T-cell (primary cell): ENCODE measurements around the gene FHOD3. TPM values are rescaled to one million over a fixed set of nuclear protein-coding genes. Genes with fewer than 3 reads are reported as not detected.

ENCODE experiments used
- ATAC-seq, 4 experiments: fragments of 200-7000 bp in 3 of 4; fragments of 150-1000 bp in 1 of 4; cut with Tn5 transposase; replicated peaks in 1 of 4; 1 replicate in 3 of 4; 2 replicates in 1 of 4; pipeline ENCODE4 v1.10.0; 2021; ENCODE audit warnings: moderate library complexity in 3 of 4, mild to moderate bottlenecking in 2 of 4, moderate number of reproducible peaks in 1 of 4
- CTCF ChIA-PET, 2 donors: fragments of 300-600 bp; sonication (Branson Sonifier 250); formaldehyde crosslinking; loops; one replicate each; lab custom pipeline; 2022; ENCODE audit warnings: antibody characterized with exemption in 2 of 2; lab: Charles Lee
- POLR2A ChIA-PET, 2 donors: fragments of 300-600 bp; sonication (Branson Sonifier 250); formaldehyde crosslinking; loops; one replicate each; lab custom pipeline; 2022; ENCODE audit warnings: antibody characterized with exemption in 2 of 2; lab: Charles Lee
- DNase-seq, 35 experiments: peaks; one replicate each; pipeline versions ENCODE4 v3.0.0 to v3.0.0-alpha.2; 2013 to 2023
- H3K27ac ChIP-seq: one replicate; pipeline ENCODE4 v1.5.1; 2013; ENCODE audit warnings: low read length
- H3K27me3 ChIP-seq, 2 experiments: replicated peaks in 1 of 2; 1 replicate in 1 of 2; 2 replicates in 1 of 2; pipeline versions ENCODE4 v1.6.1 to v1.7.0; 2013; ENCODE audit warnings: low read length in 1 of 2, mixed read lengths in 1 of 2; ENCODE audit not compliant: control insufficient read depth in 2 of 2, insufficient read depth in 2 of 2; ENCODE audit errors: extremely low read depth in 1 of 2
- H3K36me3 ChIP-seq, 2 donors: 1 replicate in 1 of 2; 2 replicates in 1 of 2; pipeline versions ENCODE4 v1.6.1 to v1.7.0; 2013; ENCODE audit warnings: low read length in 1 of 2; ENCODE audit not compliant: control insufficient read depth in 2 of 2, insufficient read depth in 1 of 2; ENCODE audit errors: extremely low read depth in 1 of 2
- H3K4me1 ChIP-seq, 2 experiments: 1 replicate in 1 of 2; 2 replicates in 1 of 2; pipeline versions ENCODE4 v1.6.1 to v1.7.0; 2013; ENCODE audit warnings: low read length in 2 of 2, mixed read lengths in 1 of 2; ENCODE audit not compliant: insufficient read depth in 2 of 2, control insufficient read depth in 1 of 2; ENCODE audit errors: extremely low read depth in 1 of 2
- H3K4me3 ChIP-seq, 2 donors: 1 replicate in 1 of 2; 2 replicates in 1 of 2; pipeline versions ENCODE4 v1.5.1 to v1.7.0; 2013; ENCODE audit warnings: mild to moderate bottlenecking in 2 of 2, low read length in 1 of 2, moderate library complexity in 1 of 2; ENCODE audit not compliant: control insufficient read depth in 1 of 2; ENCODE audit errors: extremely low read depth in 1 of 2
- H3K9me3 ChIP-seq: 2 replicates; pipeline ENCODE4 v1.7.0; 2013
- H3K27ac Mint-ChIP-seq, 2 donors: one replicate each; pipeline ENCODE4 v1.8.0; 2020 to 2021; ENCODE audit warnings: mild to moderate bottlenecking in 2 of 2, mixed read lengths in 2 of 2
- H3K27me3 Mint-ChIP-seq, 2 donors: one replicate each; pipeline ENCODE4 v1.8.0; 2021 to 2022; ENCODE audit warnings: mixed read lengths in 2 of 2
- H3K36me3 Mint-ChIP-seq: one replicate; pipeline ENCODE4 v1.8.0; 2021; ENCODE audit warnings: mixed read lengths
- H3K4me1 Mint-ChIP-seq, 3 donors: one replicate each; pipeline ENCODE4 v1.8.0; 2020 to 2022; ENCODE audit warnings: mixed read lengths in 3 of 3, mild to moderate bottlenecking in 1 of 3
- H3K4me3 Mint-ChIP-seq, 3 donors: one replicate each; pipeline ENCODE4 v1.8.0; 2020 to 2022; ENCODE audit warnings: mild to moderate bottlenecking in 3 of 3, mixed read lengths in 3 of 3, moderate library complexity in 3 of 3
- H3K9me3 Mint-ChIP-seq, 3 donors: one replicate each; pipeline ENCODE4 v1.8.0; 2020 to 2022; ENCODE audit warnings: mixed read lengths in 3 of 3
- WGBS: methylation state at CpG from one replicate; pipeline ENCODE4 v1.1.5; 2013; ENCODE audit warnings: missing lambda C conversion rate; ENCODE audit not compliant: insufficient coverage; 5-methylcytosine and 5-hydroxymethylcytosine counted together
- total RNA-seq, 35 experiments: library from RNA in 6 of 35; stranded (reverse) in 6 of 35; fragments of 120-200 nt in 1 of 35; gene quantifications; one replicate each; pipeline versions ENCODE4 v1.2.1 to v1.2.4 and lab custom pipeline; 2013 to 2026

Gene FHOD3
- total RNA-seq, 5 donors from 2014 or later (not counting 1 experiment from before 2014, with no cell fraction given): 0.06 TPM; not detected in 4

DNA sequence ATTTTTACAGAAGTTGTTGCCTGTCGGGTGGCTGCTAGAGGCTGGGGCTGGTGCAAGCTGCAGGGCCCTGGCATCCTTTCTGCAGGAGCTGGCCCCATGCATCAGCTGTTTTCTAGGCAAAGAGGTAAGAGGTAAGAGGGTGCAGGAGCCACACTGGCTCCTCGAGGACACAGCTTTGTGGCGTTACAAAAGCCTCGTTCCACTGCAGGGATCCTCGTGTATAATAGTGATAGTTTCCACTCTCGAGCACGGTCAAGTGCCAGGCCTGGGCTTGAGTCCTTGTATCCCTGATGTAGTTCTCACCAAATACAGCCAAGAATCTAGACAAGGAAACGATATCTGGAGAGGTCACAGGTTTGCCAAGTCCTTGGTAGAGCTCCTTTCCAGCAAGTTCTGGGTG is 33.2 kb upstream of the FHOD3 start:
- H3K9me3 ChIP-seq: no peaks in the 10 kb centered on the region
- CTCF ChIA-PET: no interaction called here
- H3K36me3 Mint-ChIP-seq: no peaks in the 10 kb centered on the region

DNA sequence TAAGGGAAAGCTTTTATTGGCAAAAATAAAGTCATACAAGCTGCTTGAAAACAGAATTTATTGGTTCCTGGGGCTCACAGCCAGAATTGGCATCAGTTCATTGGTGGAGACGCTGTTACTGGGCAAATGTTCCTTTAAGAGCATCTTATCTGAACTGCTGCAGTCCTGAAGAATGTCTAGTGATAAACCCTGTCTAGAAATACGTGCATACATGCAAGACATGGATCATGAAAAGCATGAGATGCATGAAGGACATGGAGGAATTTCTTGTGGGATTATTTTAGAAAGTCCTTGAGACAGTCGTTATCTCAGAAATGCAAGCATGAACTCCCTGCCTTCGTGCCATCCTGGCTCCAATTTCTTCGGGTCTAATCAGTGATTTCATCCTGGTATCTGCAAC is 32.5 kb upstream of the FHOD3 start:
- WGBS: 57% methylated on average over 3 of the region's 5 CpGs
- Histone ChIP-seq H3K27ac (no peak overlapping the region), H3K27me3 (peaks cover 0 to 6% of the 10 kb centered on the region in 2 experiments), H3K9me3 (no peaks in the 10 kb centered on the region), H3K36me3 (no peaks in the 10 kb centered on the region), H3K4me3 (no peak overlapping the region), H3K4me1 (no peaks in the 10 kb centered on the region)
- Mint-ChIP-seq H3K27me3 (peaks cover 6 to 11% of the 10 kb centered on the region in 2 donors), H3K4me3 (no peak overlapping the region), H3K4me1 (no peaks in the 10 kb centered on the region), H3K36me3 (no peaks in the 10 kb centered on the region), H3K9me3 (no peaks in the 10 kb centered on the region), H3K27ac (no peak overlapping the region)
- ChIA-PET POLR2A (no interaction called here), CTCF (no interaction called here)
- ATAC-seq (no peak), DNase-seq (no peak)

More for the DNA sequence above, 33.2 kb upstream of the FHOD3 start:
- Mint-ChIP-seq H3K4me1 (no peaks in the 10 kb centered on the region), H3K9me3 (no peaks in the 10 kb centered on the region), H3K27ac (no peak overlapping the region), H3K4me3 (no peak overlapping the region), H3K27me3 (peaks cover 0 to 6% of the 10 kb centered on the region in 2 donors)
- 89% methylated on average over 8 of the region's 8 CpGs for WGBS
- Histone ChIP-seq H3K4me1 (no peaks in the 10 kb centered on the region), H3K36me3 (no peaks in the 10 kb centered on the region), H3K27me3 (peaks cover 0 to 2% of the 10 kb centered on the region in 2 experiments), H3K27ac (no peak overlapping the region), H3K4me3 (no peak overlapping the region)
- ATAC-seq: no peak
- POLR2A ChIA-PET: no interaction called here
- DNase-seq: no peak

DNA sequence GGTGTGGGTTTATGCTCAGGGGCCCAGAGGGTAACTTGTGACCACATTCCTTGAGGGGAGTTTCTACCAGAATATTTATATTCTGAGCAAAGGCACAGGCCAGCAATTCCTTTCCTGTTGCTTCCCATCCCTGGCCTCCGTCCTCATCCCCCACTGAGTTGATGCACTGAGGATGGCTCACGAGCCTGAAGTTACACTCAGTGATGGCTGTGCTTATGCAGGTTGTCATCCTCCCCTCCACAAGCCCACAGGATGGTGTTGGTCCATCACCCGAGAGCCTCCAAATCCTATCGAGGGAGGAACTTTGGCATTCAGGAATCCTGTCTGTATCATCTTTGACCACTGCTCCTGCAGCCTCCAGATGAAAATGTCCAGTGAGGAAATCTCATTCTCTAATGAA is 28.4 kb upstream of the FHOD3 start:
- 61% methylated on average over 3 of the region's 4 CpGs for WGBS
- Mint-ChIP-seq H3K27me3 (peaks cover 11 to 20% of the 10 kb centered on the region in 2 donors), H3K4me1 (no peaks in the 10 kb centered on the region), H3K36me3 (no peaks in the 10 kb centered on the region), H3K4me3 (no peak overlapping the region), H3K9me3 (no peaks in the 10 kb centered on the region), H3K27ac (no peak overlapping the region)
- Histone ChIP-seq H3K9me3 (no peaks in the 10 kb centered on the region), H3K36me3 (no peaks in the 10 kb centered on the region), H3K4me1 (no peaks in the 10 kb centered on the region), H3K4me3 (no peak overlapping the region), H3K27ac (no peak overlapping the region), H3K27me3 (peaks cover 0 to 9% of the 10 kb centered on the region in 2 experiments)
- POLR2A ChIA-PET: no interaction called here
- ATAC-seq: no peak
- CTCF ChIA-PET: no interaction called here
- DNase-seq: no peak

DNA sequence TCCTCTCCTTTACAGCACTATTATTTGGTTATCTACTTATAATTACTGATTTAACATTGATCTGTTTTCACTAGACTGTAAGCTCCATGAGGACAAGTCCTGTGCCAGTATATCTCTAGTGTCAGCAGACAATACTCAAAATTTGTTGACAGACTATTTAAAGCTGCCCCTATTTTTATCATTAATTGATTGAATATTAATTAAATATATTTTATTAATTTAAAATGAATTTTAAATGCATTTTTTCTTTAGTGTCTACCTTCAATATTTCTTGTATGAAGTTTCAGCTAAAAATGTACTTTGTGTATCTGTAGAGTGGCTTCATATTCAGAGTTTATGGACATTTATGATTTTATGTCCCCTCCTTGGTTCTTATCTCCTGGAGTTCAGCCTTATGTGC is 26.4 kb upstream of the FHOD3 start:
- no peak overlapping the region for H3K27ac ChIP-seq
- no peaks in the 10 kb centered on the region for H3K36me3 Mint-ChIP-seq
- ATAC-seq (no peak), DNase-seq (no peak)
- ChIA-PET CTCF (interaction anchor here in 1 of 2 donors (0.5 kb wide), 1 partner anchor 185 kb away, joined by 4 read pairs; no protein-coding TSS in a partner anchor), POLR2A (no interaction called here)
- H3K4me1 Mint-ChIP-seq: no peaks in the 10 kb centered on the region
- no peak overlapping the region for H3K4me3 ChIP-seq
- H3K4me1 ChIP-seq: no peaks in the 10 kb centered on the region
- H3K27me3 ChIP-seq: peaks cover 0 to 14% of the 10 kb centered on the region in 2 experiments
- no peak overlapping the region for H3K4me3 Mint-ChIP-seq
- no peaks in the 10 kb centered on the region for H3K9me3 Mint-ChIP-seq
- H3K9me3 ChIP-seq: no peaks in the 10 kb centered on the region
- peaks cover 16 to 27% of the 10 kb centered on the region in 2 donors for H3K27me3 Mint-ChIP-seq
- H3K36me3 ChIP-seq: no peaks in the 10 kb centered on the region
- no peak overlapping the region for H3K27ac Mint-ChIP-seq

DNA sequence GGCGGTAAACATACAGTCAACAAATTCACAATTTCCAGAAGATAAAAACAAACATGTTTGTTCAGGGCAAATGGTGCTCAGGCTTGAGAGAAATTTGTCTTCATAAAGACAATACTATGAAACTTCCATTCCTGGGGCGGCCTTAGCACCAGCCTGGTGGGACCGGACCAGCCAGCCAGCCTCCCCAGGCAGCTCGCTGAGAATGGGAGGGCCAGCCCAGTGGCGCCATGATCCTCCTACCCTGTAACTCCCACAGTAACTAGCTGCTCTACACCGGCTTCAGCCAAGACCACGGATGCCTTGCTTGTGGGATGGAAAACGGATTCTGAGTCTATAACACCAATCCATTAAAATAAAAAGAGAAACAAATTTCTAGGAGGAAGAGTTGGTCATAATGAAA is 24.2 kb upstream of the FHOD3 start:
- Mint-ChIP-seq H3K27me3 (peaks cover 16 to 27% of the 10 kb centered on the region in 2 donors), H3K4me3 (no peak overlapping the region), H3K36me3 (no peaks in the 10 kb centered on the region), H3K4me1 (no peaks in the 10 kb centered on the region), H3K9me3 (no peaks in the 10 kb centered on the region), H3K27ac (no peak overlapping the region)
- ChIA-PET POLR2A (no interaction called here), CTCF (interaction anchor here in 1 of 2 donors (2.5 kb wide), 1 partner anchor 10 kb away, joined by 11 read pairs; no protein-coding TSS in a partner anchor)
- H3K9me3 ChIP-seq: no peaks in the 10 kb centered on the region
- no peaks in the 10 kb centered on the region for H3K4me1 ChIP-seq
- 91% methylated on average over 3 of the region's 8 CpGs for WGBS
- no peaks in the 10 kb centered on the region for H3K36me3 ChIP-seq
- no peak overlapping the region for H3K4me3 ChIP-seq
- no peak overlapping the region for H3K27ac ChIP-seq
- no peak for DNase-seq
- ATAC-seq: no peak
- peaks cover 0 to 14% of the 10 kb centered on the region in 2 experiments for H3K27me3 ChIP-seq

DNA sequence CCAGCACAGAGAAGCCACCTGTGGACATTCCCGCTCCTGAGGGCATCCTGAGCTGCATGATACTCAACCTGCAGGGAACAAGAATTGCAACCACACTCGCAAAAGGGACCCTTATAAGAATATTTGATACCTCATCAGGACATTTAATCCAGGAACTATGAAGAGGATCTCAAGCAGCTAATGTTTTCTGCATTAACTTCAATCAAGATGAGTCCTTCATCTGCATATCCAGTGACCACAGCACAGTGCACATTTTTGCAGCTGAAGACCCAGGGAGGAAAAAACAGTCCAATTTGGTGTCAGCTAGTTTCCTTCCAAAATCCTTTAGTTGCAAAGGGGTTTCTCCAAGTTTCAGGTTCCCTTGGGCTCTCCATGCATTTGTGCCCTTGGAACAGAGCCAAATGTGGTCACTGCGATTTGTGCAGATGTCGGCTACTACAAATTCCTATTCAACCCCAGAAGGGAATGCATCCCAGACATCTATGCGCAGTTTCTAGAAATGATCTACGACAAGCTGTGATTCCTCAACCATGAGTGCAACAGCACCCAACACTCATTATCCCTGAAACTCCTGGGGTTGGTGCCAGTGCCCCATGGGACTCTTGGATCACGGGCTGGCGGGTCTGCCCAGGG is 23.3 kb upstream of the FHOD3 start:
- no peak for ATAC-seq
- no peak overlapping the region for H3K27ac ChIP-seq
- no peaks in the 10 kb centered on the region for H3K9me3 ChIP-seq
- ChIA-PET POLR2A (interaction anchor here in 1 of 2 donors (0.6 kb wide), 1 partner anchor 600 kb away, joined by 3 read pairs; no protein-coding TSS in a partner anchor), CTCF (interaction anchor here (0.6 to 2.5 kb wide), 2 partner anchors 10 to 12 kb away, joined by 4 to 11 read pairs; no protein-coding TSS in a partner anchor)
- H3K4me1 ChIP-seq: no peaks in the 10 kb centered on the region
- peaks cover 19 to 27% of the 10 kb centered on the region in 2 donors for H3K27me3 Mint-ChIP-seq
- H3K27me3 ChIP-seq: peaks cover 0 to 11% of the 10 kb centered on the region in 2 experiments
- no peaks in the 10 kb centered on the region for H3K4me1 Mint-ChIP-seq
- no peak overlapping the region for H3K4me3 Mint-ChIP-seq
- H3K36me3 ChIP-seq: no peaks in the 10 kb centered on the region
- H3K9me3 Mint-ChIP-seq: no peaks in the 10 kb centered on the region
- WGBS: 92% methylated on average over 6 of the region's 8 CpGs
- H3K36me3 Mint-ChIP-seq: no peaks in the 10 kb centered on the region
- no peak overlapping the region for H3K27ac Mint-ChIP-seq
- no peak for DNase-seq
- no peak overlapping the region for H3K4me3 ChIP-seq
